PC-9 (cell line): ENCODE measurements around the gene RRM2. TPM values are rescaled to one million over a fixed set of nuclear protein-coding genes. Genes with fewer than 3 reads are reported as not detected.

Experiments used
- BruUV-seq: library from RNA; stranded (reverse); fragments of 400-500 nt; replicated peaks from 2 replicates; lab custom pipeline; 2021; lab: Mats Ljungman, UMichigan
- CTCF ChIA-PET: fragments of 300-600 bp; sonication (Branson Sonifier 250); formaldehyde crosslinking; loops from one replicate; lab custom pipeline; 2022; ENCODE audit warnings: antibody characterized with exemption; lab: Charles Lee
- POLR2A ChIA-PET: fragments of 300-600 bp; sonication (Branson Sonifier 250); formaldehyde crosslinking; loops from one replicate; lab custom pipeline; 2022; ENCODE audit warnings: antibody characterized with exemption; ENCODE audit not compliant: unreplicated experiment; lab: Charles Lee
- DNase-seq, 2 experiments: peaks; one replicate each; pipeline versions ENCODE4 v3.0.0 to v3.0.0-alpha.2; 2015 to 2022; ENCODE audit warnings: mixed read lengths in 1 of 2
- H2AFZ ChIP-seq: fragments of 200-600 bp; sonication (generic); 2 replicates; pipeline ENCODE4 v1.8.1; 2017; ENCODE audit warnings: antibody characterized with exemption
- H3F3A ChIP-seq: fragments of 200-600 bp; sonication (generic); 2 replicates; pipeline ENCODE4 v1.8.1; 2017; ENCODE audit warnings: antibody characterized with exemption, mild to moderate bottlenecking, low read depth; ENCODE audit not compliant: insufficient read depth
- H3K27ac ChIP-seq: fragments of 200-600 bp; sonication (generic); 2 replicates; pipeline ENCODE4 v1.6.1; 2016; ENCODE audit warnings: mixed run types
- H3K27me3 ChIP-seq: fragments of 200-600 bp; sonication (generic); 2 replicates; pipeline ENCODE4 v1.6.1; 2016; ENCODE audit warnings: low read depth, mixed run types; ENCODE audit not compliant: insufficient read depth
- H3K36me3 ChIP-seq: fragments of 200-600 bp; sonication (generic); 2 replicates; pipeline ENCODE4 v1.6.1; 2016; ENCODE audit warnings: low read depth, mixed run types
- H3K4me1 ChIP-seq: fragments of 200-600 bp; sonication (generic); replicated peaks from 2 replicates; pipeline ENCODE4 v1.6.1; 2016; ENCODE audit warnings: mixed run types; ENCODE audit not compliant: insufficient read depth
- H3K4me2 ChIP-seq: fragments of 200-600 bp; sonication (generic); 2 replicates; pipeline ENCODE4 v1.6.1; 2017; ENCODE audit warnings: mixed run types
- H3K4me3 ChIP-seq: fragments of 200-600 bp; sonication (generic); 2 replicates; pipeline ENCODE4 v1.6.1; 2016; ENCODE audit warnings: mixed run types
- H3K79me2 ChIP-seq: fragments of 200-600 bp; sonication (generic); 2 replicates; pipeline ENCODE4 v1.6.1; 2017; ENCODE audit warnings: low read depth, mixed run types
- H3K9me2 ChIP-seq: fragments of 200-600 bp; sonication (generic); 2 replicates; pipeline ENCODE4 v1.8.1; 2017; ENCODE audit warnings: mild to moderate bottlenecking; ENCODE audit not compliant: insufficient read depth
- H3K9me3 ChIP-seq: fragments of 200-600 bp; sonication (generic); 2 replicates; pipeline ENCODE4 v1.8.1; 2016; ENCODE audit warnings: low read depth; ENCODE audit not compliant: insufficient read depth
- H4K20me1 ChIP-seq: fragments of 200-600 bp; sonication (generic); 2 replicates; pipeline ENCODE4 v1.8.1; 2017; ENCODE audit not compliant: insufficient read depth
- CTCF ChIP-seq: fragments of 200-600 bp; sonication (generic); conservative IDR thresholded peaks from 2 replicates; pipeline ENCODE4 v1.6.1; 2017; ENCODE audit warnings: mixed run types, antibody characterized with exemption, mild to moderate bottlenecking, moderate library complexity
- EZH2 ChIP-seq: fragments of 200-600 bp; sonication (generic); IDR thresholded peaks from 2 replicates; pipeline ENCODE4 v1.8.0; 2017; ENCODE audit warnings: antibody characterized with exemption, low read depth
- intact Hi-C: fragments of 100-400 bp; cut with micrococcal nuclease; formaldehyde crosslinking; loops from one replicate; pipeline ENCODE4 v1.10.0; 2022; ENCODE audit not compliant: unreplicated experiment
- total RNA-seq: library from RNA; stranded (reverse); gene quantifications from 2 replicates; pipeline ENCODE4 v1.2.3, GENCODE V29; 2021

Gene RRM2
- total RNA-seq, 1 experiment from 2014 or later, result 105 TPM

GRCh38 chr2:10120158-10120876 is 2.2 kb upstream of the RRM2 start:
- H2AFZ ChIP-seq, result peak overlapping the region; percentile 73
- peaks cover 41% of the 10 kb centered on the region for H3K79me2 ChIP-seq
- no peak for TF ChIP-seq CTCF
- no peak for TF ChIP-seq EZH2
- intact Hi-C loops, result loop anchor here (5.0 kb wide), 1 partner anchor 323 kb away; no protein-coding TSS in a partner anchor
- peaks cover 49% of the 10 kb centered on the region for H3K4me1 ChIP-seq
- no peaks in the 10 kb centered on the region for H3K9me2 ChIP-seq
- peak overlapping the region; percentile 92 for H3K4me2 ChIP-seq
- DNase-seq, result peak; percentile 92 to 95
- peaks cover 5% of the 10 kb centered on the region; the same call in 1 of the 2 replicates for H3K36me3 ChIP-seq
- H3F3A ChIP-seq, result peaks cover 66% of the 10 kb centered on the region
- BruUV-seq, result TSS peak; percentile 14
- CTCF ChIA-PET, result no interaction called here
- POLR2A ChIA-PET, result no interaction called here
- no peaks in the 10 kb centered on the region for H3K27me3 ChIP-seq
- H3K9me3 ChIP-seq, result no peaks in the 10 kb centered on the region
- H4K20me1 ChIP-seq, result 0 out of 2 replicates have a peak, but pooled peaks cover 9% of the 10 kb centered on the region
- H3K27ac ChIP-seq, result peak overlapping the region; percentile 93
- H3K4me3 ChIP-seq, result peak overlapping the region; percentile 88

GRCh38 chr2:10120877-10121574 is 1.5 kb upstream of the RRM2 start:
- BruUV-seq, result no TSS peak
- H3K9me3 ChIP-seq, result no peaks in the 10 kb centered on the region
- H3F3A ChIP-seq, result peaks cover 68% of the 10 kb centered on the region
- no peaks in the 10 kb centered on the region for H3K9me2 ChIP-seq
- TF ChIP-seq EZH2, result no peak
- TF ChIP-seq CTCF, result no peak
- no peaks in the 10 kb centered on the region for H3K27me3 ChIP-seq
- ChIA-PET CTCF (no interaction called here), POLR2A (interaction anchor here (0.7 kb wide), 1 partner anchor 16 kb away, joined by 11 read pairs; no protein-coding TSS in a partner anchor)
- peaks cover 44% of the 10 kb centered on the region for H3K4me1 ChIP-seq
- DNase-seq, result peak; percentile 13 to 40
- peak overlapping the region; percentile 88 for H3K4me3 ChIP-seq
- intact Hi-C loops, result loop anchor here (5.0 kb wide), 1 partner anchor 324 kb away; no protein-coding TSS in a partner anchor
- H4K20me1 ChIP-seq, result 0 out of 2 replicates have a peak, but pooled peaks cover 9% of the 10 kb centered on the region
- peak overlapping the region; percentile 73 for H2AFZ ChIP-seq
- H3K27ac ChIP-seq, result peak overlapping the region; percentile 93
- peaks cover 5% of the 10 kb centered on the region; the same call in 1 of the 2 replicates for H3K36me3 ChIP-seq
- peak overlapping the region; percentile 92 for H3K4me2 ChIP-seq
- peaks cover 47% of the 10 kb centered on the region for H3K79me2 ChIP-seq

- Histone ChIP-seq H3K27ac (no peak overlapping the region), H3F3A (peaks cover 73% of the 10 kb centered on the region), H2AFZ (peak overlapping the region; percentile 66; the same call in 1 of the 2 replicates), H3K4me3 (peak overlapping the region; percentile 88), H3K36me3 (peaks cover 25% of the 10 kb centered on the region), H3K4me2 (peak overlapping the region; percentile 92), H3K27me3 (no peaks in the 10 kb centered on the region), H3K9me3 (no peaks in the 10 kb centered on the region), H3K9me2 (no peaks in the 10 kb centered on the region), H3K4me1 (peaks cover 33% of the 10 kb centered on the region), H3K79me2 (peaks cover 65% of the 10 kb centered on the region), H4K20me1 (0 out of 2 replicates have a peak, but pooled peaks cover 9% of the 10 kb centered on the region)
- ChIA-PET POLR2A (interaction anchor here (0.6 kb wide), 2 partner anchors 285 to 370 kb away, joined by 3 to 10 read pairs; no protein-coding TSS in a partner anchor), CTCF (interaction anchor here (0.6 to 3.1 kb wide), 7 partner anchors 51 to 553 kb away, joined by 3 to 22 read pairs (median 5); no protein-coding TSS in a partner anchor)
- intact Hi-C loops, result loop anchor here (2.0 to 5.0 kb wide), 3 partner anchors 50 to 326 kb away; partner anchors contain the start of gene HPCAL1
- no TSS peak for BruUV-seq
- no peak for DNase-seq
- TF ChIP-seq CTCF, result no peak
- TF ChIP-seq EZH2, result no peak
These were observed 742 bp downstream of the RRM2 start for GRCh38 chr2:10123281-10123680.
